GM19035 (cell line): ENCODE data around the gene SPON1.
A peak's percentile ranks its signal among the peaks of the same experiment; 100 is the strongest.

ENCODE experiments used
- ATAC-seq: cut with Tn5 transposase; IDR thresholded peaks from one replicate; pipeline ENCODE4 v1.9.1; 2021; ENCODE audit not compliant: unreplicated experiment

SPON1 gene

GRCh38 chr11:13942971-13943381 is 19.5 kb upstream of the SPON1 start:
- no peak for ATAC-seq

- ATAC-seq, result no peak
Observed at GRCh38 chr11:13944016-13944415, 18.5 kb upstream of the SPON1 start.

- no peak for ATAC-seq
Observed at GRCh38 chr11:13944911-13945425, 17.6 kb upstream of the SPON1 start.

DNA sequence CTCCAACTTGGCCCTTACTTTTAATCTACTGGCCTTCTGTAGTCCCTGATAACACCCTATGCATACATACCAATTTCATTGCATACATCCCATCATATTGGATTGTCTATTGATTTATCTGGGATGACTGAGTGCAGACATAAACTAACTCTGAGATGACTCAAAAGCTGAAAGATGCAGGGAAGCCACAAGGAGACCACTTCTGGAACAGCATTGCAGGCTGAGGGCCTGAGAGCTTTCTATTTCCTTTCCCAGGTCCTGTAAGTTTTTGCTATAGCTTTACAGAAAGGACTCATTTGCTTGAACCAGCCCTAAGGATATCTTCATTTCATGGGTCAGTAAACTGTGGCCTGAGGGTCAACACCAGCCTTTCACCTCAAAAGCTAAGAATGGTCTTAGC is 15.1 kb upstream of the SPON1 start:
- ATAC-seq, result no peak

DNA sequence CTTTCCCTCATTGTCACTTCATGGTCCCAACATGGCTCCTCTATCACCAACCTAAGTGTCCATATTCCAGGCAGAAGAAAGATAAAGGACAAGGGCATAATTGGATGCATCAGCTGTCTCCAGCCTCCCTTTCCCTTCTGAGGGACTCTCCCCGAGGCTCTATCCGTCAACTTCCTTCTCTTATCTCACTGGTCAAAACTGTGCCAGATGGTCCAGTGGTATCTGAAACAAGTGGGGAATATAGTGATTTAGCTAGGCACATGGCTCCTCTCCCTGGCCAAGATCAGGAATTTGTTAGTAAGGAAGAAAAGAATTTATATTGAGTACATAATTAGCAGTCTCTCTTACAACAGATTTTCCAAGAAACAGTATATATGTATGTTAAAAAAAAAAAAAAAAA is 12.6 kb upstream of the SPON1 start:
- no peak for ATAC-seq

DNA sequence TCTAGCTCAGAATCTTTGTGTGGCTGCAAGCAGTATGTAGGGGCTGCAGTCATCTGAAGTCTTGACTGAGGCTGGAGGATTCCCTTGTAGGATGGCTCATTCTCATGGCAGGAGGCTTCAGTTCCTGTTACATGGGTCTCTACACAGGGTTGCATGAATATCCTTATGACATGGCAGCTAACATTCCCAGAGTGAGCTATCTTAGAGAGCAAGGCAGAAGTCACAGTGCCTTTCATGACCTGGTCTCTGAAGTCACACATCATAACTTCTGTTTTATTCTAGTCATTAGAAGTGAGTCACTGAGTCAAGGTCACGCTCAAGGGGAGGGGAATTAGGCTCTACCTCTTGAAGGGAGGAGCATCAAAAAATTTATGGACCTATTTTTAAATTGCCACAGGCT is 10.3 kb upstream of the SPON1 start:
- ATAC-seq, result no peak

DNA sequence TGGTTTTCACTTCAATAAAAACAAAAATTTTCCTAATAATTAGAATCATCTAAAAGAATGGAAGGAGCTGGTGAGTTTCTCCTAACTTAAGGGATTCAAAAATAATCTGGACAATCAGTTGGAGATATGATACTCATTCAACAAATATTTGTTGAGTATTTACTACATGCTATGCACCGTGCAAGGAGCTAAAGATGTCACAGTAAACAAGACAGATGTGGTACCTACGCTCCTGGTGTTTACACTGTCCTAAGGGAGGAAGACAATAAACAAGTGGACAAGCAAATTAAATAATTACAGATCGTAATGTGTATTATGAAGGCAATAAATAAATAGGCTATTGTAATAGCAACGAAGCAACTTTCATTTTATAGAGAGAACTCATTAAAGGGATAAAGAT is 9.9 kb upstream of the SPON1 start:
- ATAC-seq, result no peak

GRCh38 chr11:13954591-13954990 is 7.9 kb upstream of the SPON1 start:
- no peak for ATAC-seq

GRCh38 chr11:13955971-13956421 is 6.5 kb upstream of the SPON1 start:
- peak; percentile 60 for ATAC-seq

DNA sequence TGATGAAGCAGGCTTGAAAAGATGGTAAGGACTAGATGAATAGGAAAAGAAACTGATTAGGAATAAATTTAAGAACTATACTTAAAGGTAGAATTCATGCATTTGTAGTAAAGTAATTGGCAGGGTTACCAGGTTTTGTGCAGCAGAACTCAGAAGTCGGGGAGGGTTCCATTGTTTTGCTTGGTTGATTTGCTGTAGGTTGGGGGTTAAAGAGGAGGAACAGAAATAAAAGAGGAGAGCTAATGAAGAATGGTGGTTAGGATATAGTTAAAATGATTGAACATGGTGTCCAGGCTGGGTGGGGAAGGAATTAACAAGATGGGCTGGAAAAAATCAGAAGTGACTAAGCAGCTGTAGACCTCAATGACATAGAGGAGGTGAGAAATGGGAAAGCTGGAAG is 5.5 kb upstream of the SPON1 start:
- ATAC-seq, result no peak

- no peak for ATAC-seq
Observed at GRCh38 chr11:13958641-13959400, 3.7 kb upstream of the SPON1 start.

DNA sequence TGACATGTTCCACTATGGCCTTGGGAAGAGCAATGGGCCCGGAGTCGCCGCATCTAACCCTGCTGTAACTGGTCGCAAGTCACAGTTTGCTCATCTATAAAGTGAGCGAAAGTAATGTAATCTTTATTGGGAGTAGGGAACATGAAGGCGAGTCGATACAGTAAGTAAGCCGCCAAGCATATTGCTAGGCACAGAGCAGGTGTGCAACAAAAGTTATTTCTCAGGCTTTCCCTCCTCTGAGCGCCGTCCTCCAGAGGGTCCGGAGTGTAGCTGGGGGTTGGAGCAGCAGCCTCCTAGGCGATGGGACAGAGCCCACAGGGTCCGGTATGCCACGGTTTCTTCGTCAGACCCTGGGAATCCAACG is 343 bp upstream of the SPON1 start:
- ATAC-seq, result no peak

DNA sequence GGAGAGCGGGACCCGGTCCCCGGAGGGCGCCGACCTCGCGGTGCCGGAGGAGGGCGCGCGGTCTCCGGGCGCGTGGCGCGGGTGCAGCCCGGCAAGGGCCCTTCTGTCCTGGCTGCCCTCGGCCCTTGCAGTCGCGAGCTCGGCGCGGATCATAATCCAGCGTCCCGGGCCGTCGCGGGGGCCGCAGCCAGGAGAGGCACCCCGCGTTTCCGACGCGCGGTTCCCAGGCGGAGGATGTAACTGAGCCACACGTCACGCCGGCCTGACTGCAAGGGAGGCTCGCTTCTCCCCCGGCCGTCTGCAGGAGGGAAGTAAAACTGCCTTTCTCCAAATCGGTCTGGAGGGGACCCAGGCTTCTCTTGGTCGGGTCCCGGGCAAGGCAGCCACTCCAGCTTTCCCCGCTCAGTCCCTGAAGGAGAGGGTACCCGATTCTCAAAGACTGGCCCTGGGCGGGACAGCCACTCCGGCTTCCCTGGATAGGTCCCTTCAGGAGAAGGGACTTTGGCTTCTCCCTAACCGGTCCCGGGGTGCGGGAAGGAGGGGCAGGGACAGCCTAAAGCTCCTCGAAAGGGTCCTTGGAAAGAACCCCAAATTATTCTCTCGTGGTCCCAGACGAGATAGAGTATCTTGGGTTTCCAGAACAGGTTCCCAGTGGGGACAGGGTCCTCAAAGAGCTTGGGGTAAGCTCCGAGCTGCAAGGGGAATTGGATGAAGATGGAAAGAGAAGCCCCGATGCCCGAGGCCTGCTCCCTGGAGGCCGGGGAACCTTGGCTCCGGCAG is 836 bp downstream of the SPON1 start:
- no peak for ATAC-seq

- no peak for ATAC-seq
Observed at GRCh38 chr11:13963949-13964770, 1.6 kb downstream of the SPON1 start.

GRCh38 chr11:13964771-13965074 is 2.2 kb downstream of the SPON1 start:
- no peak for ATAC-seq

DNA sequence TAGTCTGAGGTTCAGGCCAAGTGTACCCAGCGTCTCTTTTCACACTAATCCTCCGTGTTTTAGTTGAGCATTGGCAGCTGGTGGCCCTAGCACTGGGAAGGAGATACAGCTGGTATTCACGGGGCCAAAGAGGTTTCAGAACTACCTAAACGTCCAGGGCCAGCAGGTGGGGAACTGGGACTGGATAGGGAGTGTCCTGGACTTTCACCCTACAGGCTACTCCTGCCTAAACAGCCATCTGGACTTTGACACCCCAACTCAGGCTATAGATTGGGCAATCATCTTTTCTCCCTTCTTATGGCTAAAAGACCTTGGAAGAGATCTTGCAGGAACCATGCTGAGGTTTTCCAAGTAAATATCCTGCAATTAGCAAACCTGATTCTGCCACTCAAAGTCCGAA is 2.8 kb downstream of the SPON1 start:
- no peak for ATAC-seq

DNA sequence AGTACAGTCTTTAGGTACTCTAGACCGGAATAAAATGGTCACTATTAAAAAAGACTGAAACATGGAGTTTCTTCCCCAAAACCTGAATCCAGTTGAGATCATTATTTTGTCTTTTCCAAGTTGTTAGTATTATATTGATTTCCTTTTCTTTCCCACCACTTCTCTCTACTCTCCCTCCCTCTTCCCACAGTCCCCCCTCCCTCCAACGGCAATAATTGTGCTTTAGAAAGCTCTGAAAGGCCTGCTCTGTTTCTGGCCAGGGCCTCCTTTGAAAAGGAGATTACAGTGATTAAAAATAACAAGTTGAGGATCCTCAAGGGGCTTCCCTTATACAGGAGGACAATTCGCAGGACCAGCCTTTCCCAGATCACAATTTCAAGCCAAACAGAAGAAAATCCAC is 3.5 kb downstream of the SPON1 start:
- ATAC-seq, result no peak

DNA sequence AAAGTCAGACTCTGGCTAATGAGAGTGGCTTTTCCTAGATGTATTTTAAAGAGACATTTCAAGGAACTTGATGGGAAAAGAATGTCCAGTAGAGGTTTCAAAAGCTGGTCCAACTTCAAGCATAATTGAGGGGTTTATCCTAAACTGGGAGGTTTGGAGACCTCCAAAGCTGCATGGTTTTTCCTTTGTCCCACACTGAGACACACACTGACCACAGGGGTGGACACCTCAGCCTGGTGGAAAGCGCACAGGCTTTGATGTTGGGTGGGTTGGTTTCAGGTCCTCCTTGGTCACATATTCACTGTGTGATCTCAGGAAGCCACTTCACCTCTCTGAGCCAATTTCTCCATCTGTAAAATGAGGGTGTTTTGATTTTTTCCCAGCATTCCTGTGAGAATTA is 4.0 kb downstream of the SPON1 start:
- ATAC-seq, result no peak

GRCh38 chr11:13970986-13971385 is 8.5 kb downstream of the SPON1 start:
- no peak for ATAC-seq

DNA sequence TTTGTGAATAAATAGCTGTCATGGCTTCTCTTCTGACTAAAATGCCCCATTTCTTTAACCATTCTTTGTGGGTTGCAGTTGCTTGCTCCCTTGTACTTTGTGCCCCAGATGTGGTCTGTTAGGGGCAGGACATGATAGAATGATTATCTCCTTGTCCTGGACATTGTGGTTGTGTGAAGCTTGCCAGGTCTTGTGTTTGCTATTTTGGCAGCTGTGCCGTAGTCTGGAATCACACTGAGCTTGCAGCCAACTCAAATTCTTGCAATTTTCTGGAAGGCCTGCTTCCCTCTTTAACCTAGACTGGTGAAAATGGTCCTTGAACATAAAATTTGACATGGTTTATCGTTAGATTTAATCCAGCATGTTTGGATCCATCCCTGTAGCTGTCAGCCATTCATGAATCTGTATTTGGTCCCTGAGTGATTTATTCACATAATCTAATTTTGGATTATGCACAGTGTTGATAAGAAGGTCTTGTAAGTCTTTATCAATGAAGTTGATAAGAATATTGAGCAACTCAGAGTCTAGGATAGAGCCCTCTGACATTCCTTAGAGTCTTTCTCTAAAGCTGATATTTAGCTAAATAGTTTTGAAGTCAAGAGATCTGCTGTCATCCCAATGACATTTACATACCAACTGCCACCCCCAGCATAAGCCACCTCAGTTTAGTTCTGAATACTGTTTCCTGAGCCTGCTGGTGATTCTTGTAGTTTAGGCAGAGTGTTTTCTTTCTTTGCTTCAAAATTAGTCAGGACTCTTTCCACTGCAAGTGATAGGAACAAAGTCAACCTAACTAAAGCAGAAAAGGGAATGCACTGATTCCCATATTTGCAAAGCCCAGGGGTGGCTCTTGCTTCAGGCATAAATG is 9.8 kb downstream of the SPON1 start:
- ATAC-seq, result no peak

GRCh38 chr11:13972944-13973343 is 10.4 kb downstream of the SPON1 start:
- no peak for ATAC-seq
